ENCODE data around the gene PLA2G15. TPM values are rescaled to one million over a fixed set of nuclear protein-coding genes. Genes with fewer than 3 reads are reported as not detected.
A peak's percentile ranks its signal among the peaks of the same experiment; 100 is the strongest.

PLA2G15 gene
- total and polyA plus RNA-seq, 2 of the 13 experiments (the other 11 are each of a cell fraction or from before 2014, with no cell fraction given): 14.4 to 23.7 TPM

DNA sequence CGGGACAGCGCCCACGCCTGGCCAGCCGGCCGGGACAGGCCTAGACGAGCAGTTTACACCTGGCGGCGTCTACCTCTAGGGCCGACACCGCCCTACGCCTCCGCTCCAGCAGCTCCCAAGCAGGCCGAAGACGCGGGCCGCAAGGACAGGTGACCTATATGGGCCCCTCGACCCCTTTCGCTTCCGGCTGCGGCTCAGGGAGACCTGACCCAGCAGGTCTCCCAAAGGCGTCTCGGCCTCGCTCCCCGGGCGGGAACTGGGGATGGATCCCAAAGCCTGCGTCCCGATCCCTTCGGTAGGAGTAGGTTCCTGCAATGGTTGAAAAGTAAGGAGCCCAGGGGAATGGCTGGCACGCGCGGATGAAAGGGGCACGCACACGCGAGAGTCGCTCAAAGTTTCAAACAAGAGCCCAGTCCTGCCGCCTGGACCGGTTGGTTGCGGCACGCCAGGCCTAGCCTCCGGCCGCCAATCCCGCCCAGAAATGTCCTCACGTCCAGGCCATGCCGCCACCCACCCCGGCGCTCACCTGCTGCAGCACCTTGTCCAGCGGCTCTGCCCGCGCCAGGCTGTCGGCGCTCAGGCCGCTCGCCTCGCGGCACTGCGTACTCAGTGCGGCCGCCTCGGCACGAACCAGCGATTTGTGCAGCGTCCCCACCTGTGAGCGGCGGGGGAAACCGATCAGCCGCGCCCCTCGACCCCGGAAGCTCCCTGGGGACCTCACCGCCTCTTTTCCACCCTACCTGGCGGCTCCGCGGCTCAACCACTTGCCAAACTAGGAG, 9.9 kb upstream of the PLA2G15 start (continued):
- no peak for TF ChIP-seq SP4 (CRISPR knock-in tag; IDR thresholded peaks at IDR 0.05)
- TF ChIP-seq, protein P1, sequence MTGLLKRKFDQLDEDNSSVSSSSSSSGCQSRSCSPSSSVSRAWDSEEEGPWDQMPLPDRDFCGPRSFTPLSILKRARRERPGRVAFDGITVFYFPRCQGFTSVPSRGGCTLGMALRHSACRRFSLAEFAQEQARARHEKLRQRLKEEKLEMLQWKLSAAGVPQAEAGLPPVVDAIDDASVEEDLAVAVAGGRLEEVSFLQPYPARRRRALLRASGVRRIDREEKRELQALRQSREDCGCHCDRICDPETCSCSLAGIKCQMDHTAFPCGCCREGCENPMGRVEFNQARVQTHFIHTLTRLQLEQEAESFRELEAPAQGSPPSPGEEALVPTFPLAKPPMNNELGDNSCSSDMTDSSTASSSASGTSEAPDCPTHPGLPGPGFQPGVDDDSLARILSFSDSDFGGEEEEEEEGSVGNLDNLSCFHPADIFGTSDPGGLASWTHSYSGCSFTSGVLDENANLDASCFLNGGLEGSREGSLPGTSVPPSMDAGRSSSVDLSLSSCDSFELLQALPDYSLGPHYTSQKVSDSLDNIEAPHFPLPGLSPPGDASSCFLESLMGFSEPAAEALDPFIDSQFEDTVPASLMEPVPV (CRISPR knock-in tag; IDR thresholded peaks at IDR 0.05): peak; percentile 68; the same call in 1 of the 2 replicates
- 0 out of 2 replicates have a peak, but pooled peaks have one; percentile 2 for TF ChIP-seq ZSCAN9 (CRISPR knock-in tag; IDR thresholded peaks at IDR 0.05; ENCODE audit: borderline replicate concordance)
- no peak for TF ChIP-seq ZSCAN22 (CRISPR knock-in tag; IDR thresholded peaks at IDR 0.05)
- no peak for TF ChIP-seq SOX13 (IDR thresholded peaks at IDR 0.05)
- TF ChIP-seq SOX13 (CRISPR knock-in tag; conservative IDR thresholded peaks at IDR 0.05 in 1 of 2, IDR thresholded peaks at IDR 0.05 in 1 of 2): no peak
- TF ChIP-seq STAT5B (CRISPR knock-in tag; IDR thresholded peaks at IDR 0.05): no peak
- no peak; the same call in 1 of the 2 replicates for TF ChIP-seq NR1H2 (CRISPR knock-in tag; IDR thresholded peaks at IDR 0.05; ENCODE audit: borderline replicate concordance, low read depth)
- TF ChIP-seq ELF1 (CRISPR knock-in tag; IDR thresholded peaks at IDR 0.05): peak; percentile 64
- no peak; the same call in none of the 2 replicates for TF ChIP-seq TP53 (CRISPR knock-in tag; conservative IDR thresholded peaks at IDR 0.05)
- TF ChIP-seq NCOA1 (CRISPR knock-in tag; IDR thresholded peaks at IDR 0.05): peak; percentile 21; the same call in 1 of the 2 replicates
- TF ChIP-seq DNMT3B (CRISPR knock-in tag; conservative IDR thresholded peaks at IDR 0.05): peak; percentile 26; the same call in 1 of the 2 replicates
- TF ChIP-seq SOX6 (IDR thresholded peaks at IDR 0.05): no peak
- 0 out of 2 replicates have a peak, but pooled peaks have one; percentile 9 for TF ChIP-seq SOX6 (CRISPR knock-in tag; IDR thresholded peaks at IDR 0.05)
- TF ChIP-seq, protein P2, sequence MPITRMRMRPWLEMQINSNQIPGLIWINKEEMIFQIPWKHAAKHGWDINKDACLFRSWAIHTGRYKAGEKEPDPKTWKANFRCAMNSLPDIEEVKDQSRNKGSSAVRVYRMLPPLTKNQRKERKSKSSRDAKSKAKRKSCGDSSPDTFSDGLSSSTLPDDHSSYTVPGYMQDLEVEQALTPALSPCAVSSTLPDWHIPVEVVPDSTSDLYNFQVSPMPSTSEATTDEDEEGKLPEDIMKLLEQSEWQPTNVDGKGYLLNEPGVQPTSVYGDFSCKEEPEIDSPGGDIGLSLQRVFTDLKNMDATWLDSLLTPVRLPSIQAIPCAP (CRISPR knock-in tag; IDR thresholded peaks at IDR 0.05; ENCODE audit: low read depth): 0 out of 2 replicates have a peak, but pooled peaks have one; percentile 60
- TF ChIP-seq PHB2 (IDR thresholded peaks at IDR 0.05; ENCODE audit: partially characterized antibody): no peak
- TF ChIP-seq ZBTB38 (CRISPR knock-in tag; IDR thresholded peaks at IDR 0.05): peak; percentile 11; the same call in 1 of the 2 replicates
- TF ChIP-seq NR2F1 (CRISPR knock-in tag; IDR thresholded peaks at IDR 0.05): 0 out of 4 replicates have a peak, but pooled peaks of 1 of the 2 experiments have one; percentile 8
- TF ChIP-seq BHLHE40 (IDR thresholded peaks at IDR 0.05; ENCODE audit: low read length): peak; percentile 19; the same call in 1 of the 2 replicates
- peak; percentile 5; the same call in 1 of the 2 replicates for TF ChIP-seq ZNF205 (CRISPR knock-in tag; IDR thresholded peaks at IDR 0.05)
- TF ChIP-seq ZNF761 (CRISPR knock-in tag; conservative IDR thresholded peaks at IDR 0.05): no peak; the same call in 1 of the 2 replicates
- TF ChIP-seq ZNF788 (CRISPR knock-in tag; IDR thresholded peaks at IDR 0.05; ENCODE audit: borderline replicate concordance): no peak; the same call in 1 of the 2 replicates
- TF ChIP-seq, protein P3, sequence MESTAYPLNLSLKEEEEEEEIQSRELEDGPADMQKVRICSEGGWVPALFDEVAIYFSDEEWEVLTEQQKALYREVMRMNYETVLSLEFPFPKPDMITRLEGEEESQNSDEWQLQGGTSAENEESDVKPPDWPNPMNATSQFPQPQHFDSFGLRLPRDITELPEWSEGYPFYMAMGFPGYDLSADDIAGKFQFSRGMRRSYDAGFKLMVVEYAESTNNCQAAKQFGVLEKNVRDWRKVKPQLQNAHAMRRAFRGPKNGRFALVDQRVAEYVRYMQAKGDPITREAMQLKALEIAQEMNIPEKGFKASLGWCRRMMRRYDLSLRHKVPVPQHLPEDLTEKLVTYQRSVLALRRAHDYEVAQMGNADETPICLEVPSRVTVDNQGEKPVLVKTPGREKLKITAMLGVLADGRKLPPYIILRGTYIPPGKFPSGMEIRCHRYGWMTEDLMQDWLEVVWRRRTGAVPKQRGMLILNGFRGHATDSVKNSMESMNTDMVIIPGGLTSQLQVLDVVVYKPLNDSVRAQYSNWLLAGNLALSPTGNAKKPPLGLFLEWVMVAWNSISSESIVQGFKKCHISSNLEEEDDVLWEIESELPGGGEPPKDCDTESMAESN (CRISPR knock-in tag; conservative IDR thresholded peaks at IDR 0.05): no peak
- TF ChIP-seq, protein P4, sequence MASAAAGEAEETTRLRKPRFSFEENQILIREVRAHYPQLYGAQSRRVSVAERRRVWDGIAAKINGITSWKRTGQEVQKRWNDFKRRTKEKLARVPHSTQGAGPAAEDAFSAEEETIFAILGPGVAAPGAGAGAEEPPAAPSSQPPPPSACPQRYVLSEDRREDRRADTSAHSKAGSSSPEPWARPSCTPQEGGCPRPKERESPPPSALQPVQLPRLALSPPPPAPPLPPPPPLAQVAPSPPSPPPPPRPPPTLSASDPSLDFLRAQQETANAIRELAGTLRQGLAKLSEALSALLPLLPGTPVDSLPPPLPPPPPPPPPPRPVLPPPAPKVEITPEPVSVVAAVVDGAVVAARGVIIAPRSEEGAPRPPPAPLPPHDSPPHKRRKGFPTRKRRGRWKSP (CRISPR knock-in tag; IDR thresholded peaks at IDR 0.05): peak; percentile 45; the same call in 1 of the 2 replicates
- peak; percentile 49 for TF ChIP-seq XRCC5 (optimal IDR thresholded peaks at IDR 0.05; ENCODE audit: low read length)
- TF ChIP-seq TMF1 (CRISPR knock-in tag; IDR thresholded peaks at IDR 0.05; ENCODE audit: low read depth): peak; percentile 82

All from HepG2 (cell line).